HG02885 (cell line): ENCODE data around the gene SPOCK2.

Experiments
- ATAC-seq: cut with Tn5 transposase; IDR thresholded peaks from one replicate; pipeline ENCODE4 v1.9.1; 2021; ENCODE audit warnings: mild to moderate bottlenecking; ENCODE audit not compliant: unreplicated experiment, poor library complexity

Gene SPOCK2

DNA sequence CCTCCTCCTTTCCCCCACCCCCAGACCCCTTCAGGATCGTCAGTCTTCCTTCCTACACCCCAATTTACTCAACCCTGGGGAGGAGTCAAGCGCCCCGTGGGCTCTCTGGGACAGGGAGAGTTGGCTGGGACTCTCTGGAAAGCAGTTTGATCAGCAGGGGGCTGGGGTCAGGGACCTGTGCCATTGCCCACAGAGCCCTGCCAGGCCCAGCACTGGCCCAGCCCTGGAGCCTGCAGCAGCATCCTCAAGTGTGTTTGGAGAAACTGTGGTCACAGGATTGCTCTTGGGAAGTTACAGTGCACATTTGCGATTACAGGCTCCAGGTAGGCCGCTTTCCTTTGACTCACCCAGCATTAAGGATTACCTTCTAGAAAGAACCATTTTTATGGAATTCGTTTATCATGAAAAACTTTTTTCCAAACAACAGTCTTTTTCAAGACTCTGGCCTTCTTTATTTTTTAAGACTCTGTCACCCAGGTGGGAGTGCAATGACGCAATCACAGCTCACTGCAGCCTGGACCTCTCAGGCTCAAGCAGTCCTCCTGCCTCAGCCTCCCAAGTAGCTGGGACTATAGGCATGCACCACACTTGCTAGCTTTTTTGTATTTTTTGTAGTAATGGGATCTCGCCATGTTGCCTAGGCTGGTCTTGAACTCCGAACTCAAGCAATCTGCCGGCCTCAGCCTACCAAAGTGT lies 73.4 kb downstream of the SPOCK2 start:
- ATAC-seq: no peak

DNA sequence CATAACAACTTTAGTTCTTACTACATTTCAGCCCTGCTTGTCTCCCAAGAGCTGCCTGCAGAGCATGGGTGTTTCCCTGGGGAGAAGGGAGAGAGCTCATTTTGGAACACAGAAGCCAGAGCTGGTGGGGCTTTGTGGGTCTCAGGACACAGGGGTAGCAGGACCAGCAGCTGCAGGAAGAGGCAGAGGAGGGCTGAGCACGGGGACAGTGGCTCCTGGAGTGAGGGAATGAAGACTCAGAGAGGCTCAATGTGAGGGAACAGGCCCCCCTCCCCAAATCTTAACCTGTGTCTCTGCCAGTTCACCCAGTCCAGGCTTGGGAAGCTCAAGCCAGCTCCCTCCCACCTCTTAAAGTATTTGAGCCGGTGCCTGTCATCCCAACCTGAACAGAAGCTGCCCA lies 74.2 kb downstream of the SPOCK2 start:
- ATAC-seq: no peak

DNA sequence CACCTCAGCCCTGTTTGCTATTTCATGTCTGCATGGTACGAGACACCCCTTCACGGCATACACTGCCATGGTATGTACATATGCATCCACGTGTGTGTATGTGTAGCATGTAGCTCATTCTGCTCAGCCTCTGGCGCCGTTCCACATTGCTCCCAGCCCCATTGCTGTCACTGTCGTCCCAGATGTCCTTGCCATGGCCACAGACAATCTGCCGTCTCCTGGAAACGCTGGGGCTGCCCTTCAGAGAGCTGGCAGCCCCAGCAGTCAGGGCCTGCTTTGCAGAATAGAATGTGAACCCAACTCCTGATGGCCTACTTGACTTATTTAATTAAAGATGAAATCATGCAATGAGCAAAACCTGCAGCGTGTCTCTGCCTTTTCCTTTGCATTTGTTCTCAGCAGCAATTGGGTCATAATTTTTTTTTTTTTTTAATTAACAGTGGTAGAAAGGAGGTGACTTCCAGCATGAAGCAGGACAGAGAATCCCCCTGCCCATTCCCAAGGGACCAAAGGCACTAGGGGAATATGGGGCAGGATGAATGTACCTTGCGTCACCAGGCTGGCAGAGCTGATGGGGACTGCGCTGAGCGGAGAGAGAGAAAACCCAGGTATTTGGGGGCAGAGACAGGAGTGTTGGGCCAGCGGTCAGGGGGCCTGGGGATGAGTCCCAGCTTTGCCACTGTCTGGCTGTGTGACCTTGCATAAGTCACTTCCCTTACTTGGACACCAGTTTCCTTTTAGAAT lies 75.0 kb downstream of the SPOCK2 start:
- no peak for ATAC-seq

DNA sequence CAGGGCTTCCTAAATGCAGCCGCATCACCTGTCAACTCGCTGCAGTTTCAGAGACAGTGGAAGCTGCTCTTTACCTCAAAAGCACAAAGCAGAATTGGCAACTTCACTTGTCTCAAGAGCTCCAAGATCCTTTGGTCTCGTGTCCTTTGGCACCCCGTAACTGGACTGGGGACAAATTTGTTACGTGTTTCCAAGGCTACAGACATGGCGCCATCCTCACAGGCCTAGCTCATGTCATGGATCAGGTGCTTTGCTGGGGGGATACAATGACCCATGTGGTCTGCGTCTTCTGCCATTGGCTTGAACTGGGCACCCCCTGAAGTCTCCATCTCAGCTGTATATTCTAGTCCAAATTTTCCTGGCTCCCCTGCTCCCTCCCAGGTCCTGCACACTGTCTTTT lies 75.6 kb downstream of the SPOCK2 start:
- no peak for ATAC-seq

DNA sequence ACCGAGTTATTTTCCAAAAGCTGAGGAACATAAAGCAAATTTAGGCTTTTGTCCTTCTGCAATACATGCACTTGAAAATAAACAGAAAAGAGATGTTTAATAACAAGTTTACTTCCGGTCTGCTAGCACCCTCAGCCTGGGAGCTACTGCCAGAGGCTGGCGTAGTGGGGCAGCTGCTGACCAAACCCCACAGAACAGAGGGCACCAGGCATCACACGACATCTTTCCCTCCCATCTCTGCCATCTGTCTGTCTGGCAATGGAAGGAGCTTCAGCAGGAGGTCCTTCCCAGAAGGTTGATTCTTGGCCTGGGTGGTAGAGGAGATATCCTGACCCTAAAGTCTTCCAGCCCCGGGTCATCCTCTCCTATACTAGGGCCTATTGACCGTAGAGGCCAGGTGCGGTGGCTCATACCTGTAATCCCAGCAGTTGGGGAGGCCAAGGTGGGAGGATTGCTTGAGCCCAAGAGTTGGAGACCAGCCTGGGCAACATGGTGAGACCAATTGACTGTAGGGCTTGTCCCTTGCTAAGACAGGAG lies 76.3 kb downstream of the SPOCK2 start:
- no peak for ATAC-seq

DNA sequence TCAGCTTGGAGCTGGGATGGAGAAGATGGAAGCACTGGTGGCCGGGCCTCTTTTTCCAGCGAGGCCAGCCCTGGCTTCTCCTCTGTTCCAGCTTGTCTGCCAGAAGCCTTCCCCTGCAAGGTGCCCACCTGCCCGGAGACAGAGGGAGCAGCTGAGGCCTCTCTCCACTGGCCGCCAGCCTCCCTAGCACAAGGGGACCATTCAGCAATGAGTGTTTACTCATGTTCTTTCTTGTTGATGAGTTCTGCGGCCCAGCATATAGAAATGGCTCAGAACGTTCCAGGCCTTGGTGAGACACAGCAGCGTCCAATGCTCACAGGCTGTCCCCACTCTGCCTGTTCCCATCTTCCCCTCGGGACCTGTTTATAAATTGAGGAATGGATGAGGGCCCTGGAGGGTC lies 76.9 kb downstream of the SPOCK2 start:
- no peak for ATAC-seq

DNA sequence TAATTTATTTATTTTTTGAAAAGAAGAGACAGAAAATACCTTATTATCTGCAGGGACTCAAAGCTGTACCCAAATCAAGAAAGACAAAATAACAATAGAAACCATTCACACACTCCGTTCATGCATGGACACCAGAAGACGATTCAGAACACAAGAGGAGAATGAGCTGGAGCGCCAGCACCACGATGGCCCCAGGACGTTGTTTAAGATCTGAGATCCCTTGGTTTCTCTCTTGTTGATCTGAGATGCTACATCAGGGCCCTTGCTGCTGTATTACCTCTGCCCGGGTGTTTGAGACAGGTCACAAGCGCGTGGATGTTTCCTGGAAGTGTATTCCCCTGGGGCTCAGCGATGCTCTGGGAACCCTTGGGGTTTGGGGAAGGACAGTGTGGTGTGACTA lies 77.3 kb downstream of the SPOCK2 start:
- no peak for ATAC-seq

DNA sequence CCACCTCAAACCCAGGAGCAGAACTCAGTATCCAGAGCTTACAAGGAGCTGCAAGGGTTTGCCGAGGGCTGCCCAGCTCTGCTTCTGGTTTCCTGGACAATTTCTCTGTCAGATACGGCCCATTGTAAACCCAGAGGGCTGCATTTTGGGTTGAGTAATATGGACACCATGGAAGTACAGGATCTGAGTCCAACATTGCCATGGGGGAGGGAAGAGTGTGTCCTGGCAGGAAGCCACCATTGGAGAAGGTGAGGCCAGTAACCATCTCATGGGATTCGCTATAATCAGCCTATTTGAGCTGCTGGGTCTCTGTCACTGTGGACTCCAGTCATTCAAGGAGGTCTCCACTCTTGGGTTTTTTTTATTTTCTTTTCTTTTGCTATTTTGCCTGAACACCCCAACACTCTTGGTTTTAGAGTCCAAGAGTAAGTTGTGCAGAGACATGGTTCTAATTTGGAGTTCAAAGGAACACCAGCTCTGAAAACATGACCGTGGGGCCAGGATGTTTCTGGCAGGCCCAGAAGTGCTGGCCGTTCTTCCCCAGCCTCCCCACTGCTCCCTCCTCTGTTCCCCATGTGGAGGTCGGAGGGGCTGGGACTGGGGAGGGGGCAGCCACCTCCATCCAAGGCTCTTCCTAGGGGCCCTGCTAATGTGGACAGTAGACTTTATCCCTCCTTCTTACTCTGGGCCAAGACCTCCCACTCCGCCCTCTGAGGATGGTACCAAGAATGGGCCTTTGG lies 77.9 kb downstream of the SPOCK2 start:
- ATAC-seq: no peak

DNA sequence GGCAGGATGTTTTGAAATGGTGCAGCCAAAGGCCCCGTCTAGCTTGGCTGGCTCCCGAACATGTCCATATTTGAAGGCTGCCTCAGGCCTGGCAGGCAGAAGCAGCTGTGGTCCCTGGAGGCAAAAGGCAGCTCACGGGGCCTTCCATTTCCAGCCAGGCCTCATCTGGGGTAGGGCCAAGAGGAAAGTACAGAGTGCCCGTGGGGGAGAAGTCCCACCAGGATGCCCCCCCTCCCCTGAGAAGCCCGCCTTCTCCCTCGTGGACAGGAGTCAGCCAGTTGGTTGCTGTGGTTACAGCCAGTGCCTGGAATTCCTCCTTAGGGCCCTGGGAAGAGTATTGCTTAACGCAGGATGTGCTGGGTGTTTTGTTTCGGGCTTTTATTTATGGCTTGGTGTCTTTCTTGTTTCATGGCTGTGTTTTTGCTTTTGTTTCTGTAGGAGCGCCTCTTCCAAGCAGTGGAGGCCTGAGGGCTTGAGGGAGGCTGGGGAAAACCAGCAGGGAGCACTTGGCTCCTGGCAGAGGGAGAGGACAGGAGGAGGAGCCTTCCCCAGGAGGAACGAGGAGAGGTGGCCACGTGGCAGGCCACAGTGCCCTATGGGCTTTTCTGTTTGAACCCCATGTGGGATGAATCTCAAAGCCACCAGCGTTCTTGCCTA lies 78.8 kb downstream of the SPOCK2 start:
- no peak for ATAC-seq

DNA sequence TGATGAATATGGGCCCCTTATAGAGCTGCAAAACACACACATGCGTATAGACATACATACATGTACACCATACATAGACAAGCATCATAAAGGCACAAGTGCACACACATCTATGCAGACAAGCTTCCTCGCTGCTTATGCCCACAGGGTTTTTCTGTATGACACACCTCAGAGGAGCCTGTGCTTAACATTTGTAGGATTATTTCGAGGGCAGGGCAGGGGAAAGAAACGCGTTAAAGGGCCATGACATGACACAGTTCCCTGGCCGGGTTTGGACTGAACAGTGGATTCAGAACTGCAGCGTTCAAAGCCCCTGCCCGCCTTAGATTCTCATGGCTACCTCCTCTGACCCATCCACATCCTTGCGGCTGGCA lies 79.3 kb downstream of the SPOCK2 start:
- ATAC-seq: no peak
